ENCODE measurements around the gene EYS.

Gene EYS

GRCh38 chr6:64926051-64926450 lies 781.0 kb downstream of the EYS start:
- no peak for DNase-seq

DNA sequence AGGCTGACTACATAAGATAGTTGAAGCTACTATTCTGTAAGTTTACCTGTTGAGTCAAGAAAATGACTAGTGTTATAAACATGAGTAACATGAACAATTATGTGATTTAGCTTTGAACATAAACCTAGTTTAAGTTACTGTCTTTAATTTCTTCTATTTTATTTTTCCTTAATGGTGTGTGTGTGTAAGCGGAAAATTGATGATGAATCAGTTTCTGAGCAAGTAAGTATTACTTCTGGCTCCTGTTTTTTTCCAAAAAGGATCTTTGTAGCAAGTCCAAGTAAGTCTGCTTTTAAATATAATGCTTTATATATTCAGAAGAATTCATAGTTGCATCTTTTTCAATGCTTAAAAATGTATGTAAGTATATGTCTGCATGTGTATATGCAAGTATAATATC lies 786.8 kb downstream of the EYS start:
- no peak for DNase-seq

- DNase-seq, result no peak
Measured at GRCh38 chr6:64914124-64914523, 792.9 kb downstream of the EYS start.

GRCh38 chr6:64912966-64913365 lies 794.1 kb downstream of the EYS start:
- DNase-seq, result no peak

- DNase-seq, result no peak
Measured at GRCh38 chr6:64908104-64908503, 798.9 kb downstream of the EYS start.

DNA sequence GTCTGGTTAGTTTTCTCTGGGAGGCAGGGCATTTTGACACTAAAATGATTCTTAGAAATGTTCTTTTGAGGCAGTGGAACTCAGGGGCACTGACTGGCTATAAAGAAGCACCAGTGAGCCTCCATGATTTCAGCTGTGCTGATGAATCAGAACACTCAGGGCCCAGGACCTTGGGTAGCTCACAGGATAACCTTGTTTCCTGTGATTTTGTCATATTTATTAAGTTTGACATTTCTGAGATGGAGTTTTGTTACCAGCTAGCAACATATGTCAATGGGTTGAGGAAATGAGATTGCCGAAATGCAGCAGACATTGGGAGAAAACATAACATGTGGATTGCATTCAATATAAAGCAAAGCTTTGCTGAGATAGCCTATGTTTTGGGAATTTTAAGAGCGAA lies 802.4 kb downstream of the EYS start:
- DNase-seq, result no peak

GRCh38 chr6:64902596-64902995 lies 804.4 kb downstream of the EYS start:
- no peak for DNase-seq

GRCh38 chr6:64896939-64897338 lies 810.1 kb downstream of the EYS start:
- no peak for DNase-seq

GRCh38 chr6:64895945-64896344 lies 811.1 kb downstream of the EYS start:
- no peak for DNase-seq

DNA sequence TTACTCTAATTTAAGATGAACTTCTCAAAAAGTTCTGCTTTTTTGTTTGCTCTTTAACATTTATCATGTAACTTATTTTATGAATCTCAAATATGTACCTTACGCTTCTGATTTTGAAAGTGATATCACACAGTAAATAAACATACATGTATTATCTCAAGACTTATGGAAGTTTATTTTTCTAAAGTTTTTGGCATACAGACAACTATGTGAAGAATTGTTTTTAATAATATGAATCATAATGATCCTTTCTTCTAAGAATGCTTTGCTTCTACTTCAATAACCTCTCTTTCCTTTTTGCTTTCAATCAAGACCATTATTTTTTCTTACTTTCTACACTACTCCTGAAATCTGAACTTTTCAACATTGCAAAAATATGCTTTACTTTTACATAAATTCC lies 816.4 kb downstream of the EYS start:
- DNase-seq, result no peak

- DNase-seq, result no peak
Measured at GRCh38 chr6:64889144-64889543, 817.9 kb downstream of the EYS start.

GRCh38 chr6:64874776-64875175 lies 832.2 kb downstream of the EYS start:
- DNase-seq, result no peak

DNA sequence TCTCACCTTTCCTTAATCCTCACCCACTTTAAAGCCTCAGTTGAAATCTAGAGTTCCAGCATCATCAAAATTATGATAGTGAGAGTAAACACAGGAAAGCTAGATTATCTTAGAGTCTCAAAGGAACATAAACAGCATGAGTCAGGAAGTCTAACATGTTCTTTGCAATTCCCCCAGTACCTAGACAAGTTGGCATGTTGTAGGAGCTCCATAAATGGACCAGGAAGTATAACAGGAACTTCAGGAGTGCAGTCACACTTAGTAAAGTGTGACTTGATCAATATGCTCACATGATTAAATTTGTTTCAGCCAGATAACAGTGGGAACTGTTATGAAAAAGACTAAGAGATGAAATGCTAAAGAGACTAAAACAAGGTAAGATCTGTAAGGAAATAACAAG lies 834.4 kb downstream of the EYS start:
- no peak for DNase-seq

- no peak for DNase-seq
Measured at GRCh38 chr6:64861039-64861651, 845.9 kb downstream of the EYS start.

GRCh38 chr6:64860203-64860602 lies 846.8 kb downstream of the EYS start:
- no peak for DNase-seq

DNA sequence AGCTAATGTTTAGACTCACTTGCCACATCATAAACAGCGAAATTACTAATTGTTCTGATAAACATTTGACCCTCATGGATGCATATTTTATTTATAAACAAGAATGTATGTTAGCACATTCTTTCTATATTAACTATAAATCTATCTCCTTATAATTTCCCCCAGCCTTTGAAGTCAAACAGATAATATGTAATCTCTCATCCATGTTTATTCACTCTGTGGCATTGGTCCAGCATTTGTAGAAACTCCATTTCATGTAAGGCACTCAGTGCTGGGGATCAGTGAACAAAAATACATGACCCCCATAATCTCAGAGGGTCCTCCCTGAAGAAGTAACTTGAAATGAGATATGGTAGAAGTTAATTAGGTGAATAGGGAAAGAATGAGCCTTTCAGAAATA lies 856.9 kb downstream of the EYS start:
- no peak for DNase-seq

GRCh38 chr6:64848467-64848866 lies 858.6 kb downstream of the EYS start:
- DNase-seq, result no peak

DNA sequence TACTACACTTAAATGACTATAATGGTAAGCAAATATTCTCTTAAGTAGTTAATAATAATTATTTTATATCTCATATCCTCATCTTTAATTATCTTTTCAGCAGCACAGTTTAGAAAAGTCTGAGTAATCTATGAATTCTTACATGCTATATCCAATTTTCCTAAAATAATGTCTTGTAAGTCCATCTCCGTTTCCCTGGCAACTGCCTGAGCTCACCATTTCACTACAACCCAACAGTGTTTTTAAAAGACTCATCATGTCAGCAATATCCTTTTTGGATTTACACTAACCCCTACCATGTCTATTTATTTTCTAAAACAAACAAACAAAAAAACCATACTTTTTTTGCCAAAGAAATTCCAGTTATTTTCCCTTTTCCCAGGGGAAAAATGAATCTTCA lies 859.6 kb downstream of the EYS start:
- no peak for DNase-seq

GRCh38 chr6:64838726-64839125 lies 868.3 kb downstream of the EYS start:
- no peak for DNase-seq

DNA sequence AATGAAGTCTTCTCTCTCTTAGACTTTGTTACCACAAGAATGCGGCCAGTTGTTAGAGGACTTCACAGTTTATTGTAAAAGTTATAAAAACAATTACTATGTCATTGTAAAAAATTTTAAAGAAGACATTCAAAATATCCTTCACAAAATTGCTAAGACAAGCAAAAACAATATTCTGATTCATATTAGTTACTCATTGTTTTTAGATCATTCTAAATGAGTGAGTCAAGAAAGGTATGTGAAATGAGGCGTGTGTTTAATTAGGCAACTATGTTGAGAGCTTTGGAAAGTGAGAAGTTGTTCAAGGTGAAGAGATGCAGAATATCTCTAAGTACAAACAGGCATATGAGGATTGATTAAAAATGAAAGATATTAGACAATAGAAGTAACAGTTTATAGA lies 875.3 kb downstream of the EYS start:
- no peak for DNase-seq

- DNase-seq, result no peak
Measured at GRCh38 chr6:64817525-64817924, 889.5 kb downstream of the EYS start.

DNA sequence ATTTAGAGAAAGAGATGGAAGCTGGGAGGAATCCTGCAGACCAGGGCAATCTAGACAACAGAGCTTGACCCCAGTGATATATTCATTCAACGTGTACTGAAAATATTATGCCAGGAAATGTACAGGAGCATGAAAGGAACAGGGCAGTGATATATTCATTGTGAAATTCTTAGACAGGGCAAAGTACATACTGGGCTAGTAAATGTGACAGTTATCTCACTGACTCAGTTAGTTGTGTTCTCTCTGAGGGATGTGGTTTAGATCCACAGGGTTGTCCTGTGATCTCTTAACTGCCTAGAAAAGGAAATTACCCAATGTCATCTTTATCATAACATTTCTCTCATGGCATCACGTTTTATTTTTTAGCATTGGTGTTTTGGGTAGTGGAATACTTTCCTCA lies 891.3 kb downstream of the EYS start:
- no peak for DNase-seq

DNA sequence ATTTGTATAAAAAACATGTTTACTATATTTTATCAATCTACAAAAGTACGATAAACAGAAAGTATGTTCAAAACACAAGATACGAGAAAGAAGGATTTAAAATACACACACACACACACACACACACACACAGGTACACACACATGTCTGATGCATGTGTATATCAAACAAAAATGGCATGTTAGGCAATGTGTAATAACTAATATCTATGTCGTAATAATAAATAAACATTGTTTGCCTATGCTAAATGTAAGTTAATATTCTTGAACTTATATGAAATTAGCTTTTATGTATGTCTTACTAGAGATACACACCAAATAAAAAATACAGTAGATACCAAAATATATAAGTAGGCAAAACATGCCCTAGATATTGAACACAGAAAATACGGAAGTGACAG lies 894.9 kb downstream of the EYS start:
- DNase-seq, result no peak

DNA sequence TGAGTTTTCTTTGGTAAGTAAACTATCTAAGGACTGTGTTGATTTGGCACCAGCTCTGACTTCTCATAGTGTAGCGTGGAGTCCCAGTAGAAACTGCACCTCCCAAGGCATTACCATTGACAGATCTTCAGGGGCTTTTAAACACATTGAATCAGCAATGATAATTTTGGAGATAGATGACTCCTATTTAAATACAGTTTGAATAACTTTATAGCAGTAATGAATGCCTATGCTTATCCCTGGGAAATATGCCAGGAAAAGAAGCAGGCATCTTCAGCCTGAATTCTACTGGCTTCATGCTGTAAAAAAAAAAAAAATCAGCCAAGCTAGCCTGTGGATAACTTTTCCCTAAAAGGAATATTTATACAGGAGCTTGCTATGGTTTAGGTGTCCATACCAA lies 895.9 kb downstream of the EYS start:
- no peak for DNase-seq

- no peak for DNase-seq
Measured at GRCh38 chr6:64807785-64808184, 899.2 kb downstream of the EYS start.

Measured in activated CD4-positive, alpha-beta T cell treated with anti-CD3 and anti-CD28 coated beads, Interleukin-2, Interleukin-6, amounts not matched to agents 100 ng/mL and 50 ng/mL, durations not matched to agents 16 hours and 8 hours (primary cell).